Islet of Langerhans (tissue), 1 donor: Measurements from ENCODE around the gene CMTM5.
"Not testable (repeated sequence)": the region's sequence is repeated elsewhere in the genome, so short reads cannot be mapped to it uniquely, and the experiment has no call there.

ENCODE experiments used
- FAIRE-seq: peaks from one replicate; lab custom pipeline; 2011; peaks lifted over from hg19 to GRCh38; lab: Jason Lieb, UNC

CMTM5 gene

GRCh38 chr14:23378612-23379220, 1.9 kb downstream of the CMTM5 start:
- no peak for FAIRE-seq

GRCh38 chr14:23379366-23380196, 2.7 kb downstream of the CMTM5 start:
- FAIRE-seq = no peak

- no peak for FAIRE-seq
Measured at GRCh38 chr14:23380197-23380914, 3.5 kb downstream of the CMTM5 start.

GRCh38 chr14:23380976-23381375, 4.1 kb downstream of the CMTM5 start:
- FAIRE-seq = no peak

- FAIRE-seq = no peak
Measured at GRCh38 chr14:23381871-23382270, 5.0 kb downstream of the CMTM5 start.

- no peak for FAIRE-seq
Measured at GRCh38 chr14:23382276-23382675, 5.4 kb downstream of the CMTM5 start.

GRCh38 chr14:23382731-23383440, 6.0 kb downstream of the CMTM5 start:
- FAIRE-seq = no peak

GRCh38 chr14:23384364-23385080, 7.7 kb downstream of the CMTM5 start:
- no peak for FAIRE-seq

GRCh38 chr14:23385244-23385641, 8.4 kb downstream of the CMTM5 start:
- FAIRE-seq = no peak

- FAIRE-seq = no peak
Measured at GRCh38 chr14:23385642-23386265, 8.9 kb downstream of the CMTM5 start.

- FAIRE-seq = not testable (repeated sequence)
Measured at GRCh38 chr14:23386266-23386657, 9.4 kb downstream of the CMTM5 start.

GRCh38 chr14:23386999-23387398, 10.2 kb downstream of the CMTM5 start:
- no peak for FAIRE-seq

- FAIRE-seq = no peak
Measured at GRCh38 chr14:23387916-23388882, 11.4 kb downstream of the CMTM5 start.

GRCh38 chr14:23388996-23389395, 12.2 kb downstream of the CMTM5 start:
- no peak for FAIRE-seq

- FAIRE-seq = no peak
Measured at GRCh38 chr14:23389396-23389795, 12.6 kb downstream of the CMTM5 start.

GRCh38 chr14:23389871-23390270, 13.0 kb downstream of the CMTM5 start:
- FAIRE-seq = not testable (repeated sequence)

- FAIRE-seq = no peak
Measured at GRCh38 chr14:23392613-23393012, 15.8 kb downstream of the CMTM5 start.

- FAIRE-seq = no peak
Measured at GRCh38 chr14:23396126-23396525, 19.3 kb downstream of the CMTM5 start.

GRCh38 chr14:23396781-23397407, 20.0 kb downstream of the CMTM5 start:
- no peak for FAIRE-seq

- no peak for FAIRE-seq
Measured at GRCh38 chr14:23398348-23398747, 21.5 kb downstream of the CMTM5 start.
